GM23338 (cell line): Measurements from ENCODE around the gene TMCO1. TPM values are rescaled to one million over a fixed set of nuclear protein-coding genes. Genes with fewer than 3 reads are reported as not detected.
"Not testable (repeated sequence)": the region's sequence is repeated elsewhere in the genome, so short reads cannot be mapped to it uniquely, and the experiment has no call there.

ENCODE experiments used
- ATAC-seq: fragments of 200-7000 bp; cut with Tn5 transposase; 3 replicates; pipeline ENCODE4 v1.9.1; 2020
- DNase-seq: peaks from one replicate; pipeline ENCODE4 v3.0.0-alpha.2; 2015; ENCODE audit warnings: low spot score
- H2AFZ ChIP-seq: fragments of 200-600 bp; sonication (generic); 2 replicates; pipeline ENCODE4 v1.8.0; 2016; ENCODE audit warnings: antibody characterized with exemption, mild to moderate bottlenecking, moderate library complexity
- H3F3A ChIP-seq: fragments of 200-600 bp; sonication (generic); replicated peaks from 2 replicates; pipeline ENCODE4 v1.8.0; 2017; ENCODE audit warnings: antibody characterized with exemption, mixed run types, low read depth
- H3K27ac ChIP-seq: fragments of 200-600 bp; sonication (generic); 2 replicates; pipeline ENCODE4 v1.6.1; 2016; ENCODE audit warnings: low read depth
- H3K27me3 ChIP-seq: fragments of 200-600 bp; sonication (generic); 2 replicates; pipeline ENCODE4 v1.8.0; 2016; ENCODE audit warnings: mild to moderate bottlenecking, mixed run types, moderate library complexity; ENCODE audit not compliant: insufficient read depth
- H3K36me3 ChIP-seq: fragments of 200-600 bp; sonication (generic); 2 replicates; pipeline ENCODE4 v1.8.0; 2016; ENCODE audit warnings: mild to moderate bottlenecking; ENCODE audit not compliant: insufficient read depth
- H3K4me1 ChIP-seq: fragments of 200-600 bp; sonication (generic); 2 replicates; pipeline ENCODE4 v1.8.0; 2016; ENCODE audit warnings: mild to moderate bottlenecking, moderate library complexity; ENCODE audit not compliant: insufficient read depth
- H3K4me2 ChIP-seq: fragments of 200-600 bp; sonication (generic); 2 replicates; pipeline ENCODE4 v1.7.1; 2017; ENCODE audit warnings: mixed run types
- H3K4me3 ChIP-seq: fragments of 200-600 bp; sonication (generic); 2 replicates; pipeline ENCODE4 v1.6.1; 2016; ENCODE audit warnings: mixed run types
- H3K79me2 ChIP-seq: fragments of 200-600 bp; sonication (generic); replicated peaks from 2 replicates; pipeline ENCODE4 v1.8.0; 2017; ENCODE audit warnings: mild to moderate bottlenecking; ENCODE audit not compliant: insufficient read depth
- H3K9me2 ChIP-seq: fragments of 200-600 bp; sonication (generic); 2 replicates; pipeline ENCODE4 v1.8.0; 2017; ENCODE audit not compliant: insufficient read depth
- H4K20me1 ChIP-seq: fragments of 200-600 bp; sonication (generic); replicated peaks from 2 replicates; pipeline ENCODE4 v1.8.0; 2017; ENCODE audit warnings: mild to moderate bottlenecking; ENCODE audit not compliant: insufficient read depth
- H3K27ac Mint-ChIP-seq: 2 replicates; pipeline ENCODE4 v1.8.0; 2020; ENCODE audit warnings: inconsistent platforms, mild to moderate bottlenecking, moderate library complexity, mixed read lengths
- H3K27me3 Mint-ChIP-seq: 3 replicates; pipeline ENCODE4 v1.8.0; 2022; ENCODE audit warnings: low read depth, mild to moderate bottlenecking, moderate library complexity, mixed read lengths, inconsistent platforms; ENCODE audit not compliant: insufficient read depth, poor library complexity
- H3K36me3 Mint-ChIP-seq: 3 replicates; pipeline ENCODE4 v1.8.0; 2021; ENCODE audit warnings: low read depth, mild to moderate bottlenecking, inconsistent platforms, moderate library complexity, mixed read lengths
- H3K4me1 Mint-ChIP-seq: 3 replicates; pipeline ENCODE4 v1.8.0; 2020; ENCODE audit warnings: mild to moderate bottlenecking, inconsistent platforms, mixed read lengths
- H3K4me3 Mint-ChIP-seq: 3 replicates; pipeline ENCODE4 v1.8.0; 2021; ENCODE audit warnings: moderate library complexity, mild to moderate bottlenecking, inconsistent platforms, mixed read lengths
- H3K9me3 Mint-ChIP-seq: 3 replicates; pipeline ENCODE4 v1.8.0; 2020; ENCODE audit warnings: moderate library complexity, mild to moderate bottlenecking, inconsistent platforms, mixed read lengths
- CREB1 ChIP-seq: fragments of 250-450 bp; sonication (Bioruptor Pico); IDR thresholded peaks from 2 replicates; pipeline ENCODE4 v1.5.0; 2020; ENCODE audit warnings: low read depth, mild to moderate bottlenecking, moderate library complexity
- CTCF ChIP-seq, 2 experiments: fragments of 200-600 bp in 1 of 2; sonication (generic) in 1 of 2; conservative IDR thresholded peaks; 2 replicates each; pipeline versions ENCODE4 v1.5.1 to v1.6.1; 2016 to 2017; ENCODE audit warnings: antibody characterized with exemption in 2 of 2, low read depth in 2 of 2, mild to moderate bottlenecking in 2 of 2, moderate library complexity in 1 of 2
- ETS1 ChIP-seq: IDR thresholded peaks from 2 replicates; pipeline ENCODE4 v1.6.1; 2016; ENCODE audit warnings: antibody characterized with exemption
- EZH2 ChIP-seq: fragments of 200-600 bp; sonication (generic); IDR thresholded peaks from one replicate; pipeline ENCODE4 v1.8.0; 2017; ENCODE audit warnings: antibody characterized with exemption, mild to moderate bottlenecking, low read depth; ENCODE audit not compliant: unreplicated experiment
- EZH2phosphoT487 ChIP-seq: fragments of 200-600 bp; sonication (generic); IDR thresholded peaks from one replicate; pipeline ENCODE4 v1.8.1; 2018; ENCODE audit warnings: antibody characterized with exemption; ENCODE audit not compliant: unreplicated experiment
- JUNB ChIP-seq: IDR thresholded peaks from one replicate; pipeline ENCODE4 v1.6.1; 2016; ENCODE audit warnings: antibody characterized with exemption; ENCODE audit not compliant: unreplicated experiment
- NANOG ChIP-seq: IDR thresholded peaks from 2 replicates; pipeline ENCODE4 v1.6.1; 2016; ENCODE audit warnings: antibody characterized with exemption, borderline replicate concordance
- POLR2AphosphoS5 ChIP-seq: IDR thresholded peaks from 2 replicates; pipeline ENCODE4 v1.6.1; 2016; ENCODE audit warnings: antibody characterized with exemption, low read depth
- REST ChIP-seq: IDR thresholded peaks from one replicate; pipeline ENCODE4 v1.6.1; 2018; ENCODE audit warnings: antibody characterized with exemption; ENCODE audit not compliant: unreplicated experiment
- STAT1 ChIP-seq: IDR thresholded peaks from one replicate; pipeline ENCODE4 v1.6.1; 2016; ENCODE audit warnings: antibody characterized with exemption; ENCODE audit not compliant: unreplicated experiment
- ZNF114 ChIP-seq: fragments of 250-450 bp; sonication (Bioruptor Pico); IDR thresholded peaks from 2 replicates; pipeline ENCODE4 v1.5.0; 2020; ENCODE audit warnings: mild to moderate bottlenecking, moderate library complexity
- ZNF331 ChIP-seq: fragments of 250-450 bp; sonication (Bioruptor Pico); IDR thresholded peaks from 2 replicates; pipeline ENCODE4 v1.5.0; 2020; ENCODE audit warnings: low read depth, mild to moderate bottlenecking, moderate library complexity
- polyA plus RNA-seq: library from polyadenylated mRNA; unstranded; fragments of >200 nt; fragmentation: Nextera tagmentation; extraction: Ambion mirVana; gene quantifications from 2 replicates; pipeline ENCODE4 v1.2.1, GENCODE V29; 2016
- total RNA-seq: library from RNA; depleted of rRNA; stranded (reverse); fragments of >200 nt; shearing (Covaris generic); gene quantifications from 2 replicates; pipeline ENCODE4 v1.2.3, GENCODE V29; 2014

Gene TMCO1
- total and polyA plus RNA-seq, 2 experiments from 2014 or later = 38.3 to 116 TPM

GRCh38 chr1:165701922-165702321 is 66.7 kb downstream of the TMCO1 start:
- not testable (repeated sequence) for ATAC-seq, H3K4me1 Mint-ChIP-seq, H3K27ac Mint-ChIP-seq, H3F3A ChIP-seq, H3K27ac ChIP-seq, H3K4me2 ChIP-seq, H3K4me3 ChIP-seq, H4K20me1 ChIP-seq, H3K9me3 Mint-ChIP-seq, DNase-seq, H3K4me3 Mint-ChIP-seq, H3K27me3 Mint-ChIP-seq, H3K9me2 ChIP-seq, H2AFZ ChIP-seq, H3K36me3 ChIP-seq, H3K27me3 ChIP-seq, H3K79me2 ChIP-seq, H3K36me3 Mint-ChIP-seq, H3K4me1 ChIP-seq

- Mint-ChIP-seq H3K9me3 (no peaks in the 10 kb centered on the region), H3K27ac (no peak overlapping the region), H3K27me3 (peaks cover 3% of the 10 kb centered on the region), H3K4me3 (no peak overlapping the region; the same call in 2 of the 3 replicates), H3K4me1 (peaks cover 8% of the 10 kb centered on the region), H3K36me3 (peaks cover 3% of the 10 kb centered on the region; the same call in 2 of the 3 replicates)
- Histone ChIP-seq H3K27ac (no peak overlapping the region), H3K79me2 (peaks cover 31% of the 10 kb centered on the region), H3F3A (peaks cover 5% of the 10 kb centered on the region), H3K36me3 (no peaks in the 10 kb centered on the region), H3K4me3 (no peak overlapping the region), H3K9me2 (no peaks in the 10 kb centered on the region), H3K4me2 (no peak overlapping the region), H2AFZ (no peak overlapping the region), H3K27me3 (no peaks in the 10 kb centered on the region), H4K20me1 (no peaks in the 10 kb centered on the region), H3K4me1 (peaks cover 8% of the 10 kb centered on the region; the same call in 1 of the 2 replicates)
- ATAC-seq = no peak
- DNase-seq = no peak
- TF ChIP-seq ETS1 = no peak
- TF ChIP-seq JUNB = no peak
- no peak for TF ChIP-seq CREB1
- no peak for TF ChIP-seq NANOG
- TF ChIP-seq POLR2AphosphoS5 = no peak
- TF ChIP-seq EZH2phosphoT487 = no peak
- TF ChIP-seq ZNF114 (CRISPR knock-in tag) = no peak
- TF ChIP-seq STAT1 = no peak
- no peak for TF ChIP-seq CTCF (conservative IDR thresholded peaks at IDR 0.05; ENCODE audit: low read depth in 2 of 2)
- TF ChIP-seq ZNF331 (CRISPR knock-in tag) = no peak
- TF ChIP-seq REST = no peak
- TF ChIP-seq EZH2 = no peak
Observed at GRCh38 chr1:165699577-165699976, 69.1 kb downstream of the TMCO1 start.
